Suprapubic skin (tissue), 4 donors: ENCODE results near the gene RGMA. TPM values are rescaled to one million over a fixed set of nuclear protein-coding genes. Genes with fewer than 3 reads are reported as not detected.
"Not testable (repeated sequence)": the region's sequence is repeated elsewhere in the genome, so short reads cannot be mapped to it uniquely, and the experiment has no call there.

Experiments used
- DNase-seq, 2 donors: peaks; one replicate each; pipeline ENCODE4 v3.0.0-alpha.2; 2019; ENCODE audit warnings: low spot score in 2 of 2
- H3K27ac ChIP-seq: fragments of 200-600 bp; sonication (generic); one replicate; pipeline ENCODE4 v1.5.1; 2019
- H3K27me3 ChIP-seq: fragments of 200-600 bp; sonication (generic); one replicate; pipeline ENCODE4 v1.5.1; 2019
- H3K36me3 ChIP-seq: fragments of 200-600 bp; sonication (generic); one replicate; pipeline ENCODE4 v1.5.1; 2019
- H3K4me1 ChIP-seq: fragments of 200-600 bp; sonication (generic); one replicate; pipeline ENCODE4 v1.5.1; 2019
- H3K4me3 ChIP-seq: fragments of 200-600 bp; sonication (generic); one replicate; pipeline ENCODE4 v1.5.1; 2019; ENCODE audit warnings: mild to moderate bottlenecking
- H3K9me3 ChIP-seq: fragments of 200-600 bp; sonication (generic); one replicate; pipeline ENCODE4 v1.5.1; 2019
- CTCF ChIP-seq, 2 donors: fragments of 200-600 bp in 1 of 2; fragments of 450-650 bp in 1 of 2; sonication (generic) in 1 of 2; IDR thresholded peaks; one replicate each; pipeline ENCODE4 v1.5.1; 2016 to 2019; ENCODE audit warnings: antibody characterized with exemption in 2 of 2, mild to moderate bottlenecking in 1 of 2, moderate library complexity in 1 of 2
- EP300 ChIP-seq: sonication (generic); formaldehyde crosslinking; IDR thresholded peaks from one replicate; pipeline ENCODE4 v1.6.1; 2017; ENCODE audit warnings: antibody characterized with exemption
- POLR2A ChIP-seq, 2 donors: fragments of 450-650 bp; IDR thresholded peaks; one replicate each; pipeline ENCODE4 v1.6.1; 2017; ENCODE audit warnings: antibody characterized with exemption in 2 of 2, mild to moderate bottlenecking in 2 of 2, moderate library complexity in 2 of 2
- POLR2AphosphoS5 ChIP-seq, 3 donors: sonication (generic); formaldehyde crosslinking; IDR thresholded peaks; one replicate each; pipeline ENCODE4 v1.6.1; 2017; ENCODE audit warnings: antibody characterized with exemption in 3 of 3
- WGBS: methylation state at CpG from one replicate; pipeline ENCODE4 v1.1.5; 2018; 5-methylcytosine and 5-hydroxymethylcytosine counted together
- total RNA-seq, 4 donors: library from RNA; depleted of rRNA; stranded (reverse); fragments of >200 nt; gene quantifications; one replicate each; pipeline ENCODE4 v1.1.0, GENCODE V29; 2016

Gene RGMA
- total RNA-seq, 4 donors from 2014 or later = 11.1 to 18.7 (median 15.6) TPM

- no peak overlapping the region for H3K27ac ChIP-seq
- no peak for TF ChIP-seq POLR2A (IDR thresholded peaks at IDR 0.05)
- no peaks in the 10 kb centered on the region for H3K9me3 ChIP-seq
- no peaks in the 10 kb centered on the region for H3K36me3 ChIP-seq
- peak; percentile 58 to 67 for DNase-seq
- no peaks in the 10 kb centered on the region for H3K27me3 ChIP-seq
- H3K4me1 ChIP-seq = peaks cover 42% of the 10 kb centered on the region
- WGBS = 97% methylated on average over 13 of the region's 14 CpGs
- no peak overlapping the region for H3K4me3 ChIP-seq
Observed at GRCh38 chr15:93033434-93034045, 55.5 kb downstream of the RGMA start.

GRCh38 chr15:93032515-93033206, 56.4 kb downstream of the RGMA start:
- WGBS = 96% methylated on average over 21 of the region's 21 CpGs
- not testable (repeated sequence) for H3K9me3 ChIP-seq, H3K27me3 ChIP-seq, H3K4me3 ChIP-seq, H3K36me3 ChIP-seq, H3K27ac ChIP-seq
- DNase-seq = peak; percentile 46 to 65
- H3K4me1 ChIP-seq = peaks cover 44% of the 10 kb centered on the region

- H3K4me3 ChIP-seq, H3K36me3 ChIP-seq, H3K27ac ChIP-seq, H3K9me3 ChIP-seq, H3K27me3 ChIP-seq: not testable (repeated sequence)
- peaks cover 44% of the 10 kb centered on the region for H3K4me1 ChIP-seq
- DNase-seq = peak; percentile 58 to 70
- WGBS = 87% methylated on average over 9 of the region's 44 CpGs
Observed at GRCh38 chr15:93031557-93032384, 57.2 kb downstream of the RGMA start.

GRCh38 chr15:93031103-93031464, 57.9 kb downstream of the RGMA start:
- Histone ChIP-seq H3K4me1 (peaks cover 49% of the 10 kb centered on the region), H3K4me3 (no peak overlapping the region), H3K27me3 (no peaks in the 10 kb centered on the region), H3K9me3 (no peaks in the 10 kb centered on the region), H3K27ac (no peak overlapping the region), H3K36me3 (peaks cover 8% of the 10 kb centered on the region)
- peak in 1 of 2 donors; percentile 64 for DNase-seq
- 68% methylated on average over 9 of the region's 9 CpGs for WGBS
- no peak for TF ChIP-seq POLR2A (IDR thresholded peaks at IDR 0.05)

- Histone ChIP-seq H3K9me3 (no peaks in the 10 kb centered on the region), H3K36me3 (peaks cover 12% of the 10 kb centered on the region), H3K27ac (peak overlapping the region; percentile 87), H3K27me3 (no peaks in the 10 kb centered on the region), H3K4me3 (no peak overlapping the region), H3K4me1 (peaks cover 49% of the 10 kb centered on the region)
- 25% methylated on average over 14 of the region's 20 CpGs for WGBS
- peak; percentile 85 to 91 for DNase-seq
- TF ChIP-seq CTCF (IDR thresholded peaks at IDR 0.05) (peak; percentile 54 to 80), EP300 (no peak)
Observed at GRCh38 chr15:93030430-93031102, 58.4 kb downstream of the RGMA start.

GRCh38 chr15:93029836-93030429, 59.1 kb downstream of the RGMA start:
- TF ChIP-seq CTCF (IDR thresholded peaks at IDR 0.05) (no peak), POLR2A (IDR thresholded peaks at IDR 0.05) (no peak), EP300 (no peak), POLR2AphosphoS5 (IDR thresholded peaks at IDR 0.05) (no peak)
- Histone ChIP-seq H3K4me3 (no peak overlapping the region), H3K27ac (peak overlapping the region; percentile 87), H3K36me3 (peaks cover 18% of the 10 kb centered on the region), H3K4me1 (peaks cover 49% of the 10 kb centered on the region), H3K27me3 (no peaks in the 10 kb centered on the region), H3K9me3 (no peaks in the 10 kb centered on the region)
- DNase-seq = peak; percentile 67 to 74
- WGBS = 50% methylated on average over 11 of the region's 12 CpGs
